ENCODE measurements around the gene KRTAP5-8. TPM values are rescaled to one million over a fixed set of nuclear protein-coding genes. Genes with fewer than 3 reads are reported as not detected.

The KRTAP5-8 gene
- total and polyA plus RNA-seq, 2 donors (not counting 3 experiments of a cell fraction or from before 2014, with no cell fraction given): 0.17 TPM; not detected in 1

- Histone ChIP-seq H3K4me3 (replicated peaks in 1 of 3; ENCODE audit: insufficient read depth in 1 of 3, low read depth in 1 of 3, low read length in 3 of 3) (no peak overlapping the region), H4K20me1 (replicated peaks; ENCODE audit: control insufficient read depth, extremely low read depth, insufficient read depth, low read length) (no peaks in the 10 kb centered on the region), H3K4me2 (ENCODE audit: insufficient read depth, low read length) (no peak overlapping the region), H3K27ac (ENCODE audit: insufficient read depth, low read depth, low read length) (no peak overlapping the region), H3K9ac (replicated peaks; ENCODE audit: extremely low read depth, insufficient read depth, low read length) (no peak overlapping the region), H3K27me3 (ENCODE audit: control insufficient read depth in 2 of 2, insufficient read depth in 2 of 2, low read length in 2 of 2) (peaks cover 0 to 5% of the 10 kb centered on the region in 2 experiments), H3K9me3 (replicated peaks; ENCODE audit: control insufficient read depth, insufficient read depth, low read length) (no peaks in the 10 kb centered on the region), H3K4me1 (ENCODE audit: control insufficient read depth, extremely low read depth, insufficient read depth, low read length) (no peaks in the 10 kb centered on the region), H3K36me3 (ENCODE audit: control insufficient read depth in 2 of 2, extremely low read depth in 1 of 2, insufficient read depth in 2 of 2, low read length in 2 of 2) (no peaks in the 10 kb centered on the region), H3K79me2 (ENCODE audit: control insufficient read depth, insufficient read depth, low read length) (no peaks in the 10 kb centered on the region), H2AFZ (ENCODE audit: low read depth, low read length) (no peak overlapping the region), H3K9me1 (replicated peaks; ENCODE audit: control insufficient read depth, extremely low read depth, insufficient read depth, low read length) (no peaks in the 10 kb centered on the region)
- POLR2A ChIA-PET: no interaction called here
- TF ChIP-seq MYC (IDR thresholded peaks at IDR 0.05; ENCODE audit: low read depth, low read length): no peak
- TF ChIP-seq, protein P1, sequence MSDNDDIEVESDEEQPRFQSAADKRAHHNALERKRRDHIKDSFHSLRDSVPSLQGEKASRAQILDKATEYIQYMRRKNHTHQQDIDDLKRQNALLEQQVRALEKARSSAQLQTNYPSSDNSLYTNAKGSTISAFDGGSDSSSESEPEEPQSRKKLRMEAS (IDR thresholded peaks at IDR 0.05; ENCODE audit: insufficient read depth, insufficient read length): no peak
- no peak for TF ChIP-seq POLR2AphosphoS5 (IDR thresholded peaks at IDR 0.05; ENCODE audit: insufficient read depth, low read depth, low read length)
- TF ChIP-seq JUN (IDR thresholded peaks at IDR 0.05; ENCODE audit: borderline replicate concordance, insufficient read depth, insufficient read length, low read depth): no peak
- TF ChIP-seq FOS (IDR thresholded peaks at IDR 0.05; ENCODE audit: borderline replicate concordance, insufficient read depth, low read length): no peak
- no TSS peak for BruUV-seq (replicated peaks)
- CTCF ChIA-PET: interaction anchor here (1.6 to 2.2 kb wide), 7 partner anchors 15 to 1099 kb away, joined by 7 to 35 read pairs (median 12); partner anchors contain the start of gene DHCR7
- dilution Hi-C loops (cut with MboI; ENCODE audit: extremely low pct_ligation_motif_present, low sequenced_read_pairs): no loop called here
- DNase-seq (ENCODE audit: low read depth, low spot score): no peak
- intact Hi-C loops (cut with micrococcal nuclease): loop anchor here (5.0 kb wide), 1 partner anchor 117 kb away; the partner anchor contains the start of gene DHCR7
- FAIRE-seq: no peak
Measured at GRCh38 chr11:71564430-71564829, 26.6 kb downstream of the KRTAP5-8 start.

GRCh38 chr11:71565263-71565662 lies 27.4 kb downstream of the KRTAP5-8 start, which contains the start of gene KRTAP5-10:
TSS of gene KRTAP5-10 (plus strand) at chr11:71565563. CDS start at chr11:71565588, 25 bp downstream.
- TF ChIP-seq EZH2 (IDR thresholded peaks at IDR 0.05; ENCODE audit: borderline replicate concordance, low read depth, low read length, severe bottlenecking) (no peak), POLR2AphosphoS5 (IDR thresholded peaks at IDR 0.05; ENCODE audit: insufficient read depth, low read depth, low read length) (no peak), MYC (IDR thresholded peaks at IDR 0.05; ENCODE audit: low read depth, low read length) (no peak), FOS (IDR thresholded peaks at IDR 0.05; ENCODE audit: borderline replicate concordance, insufficient read depth, low read length) (no peak), JUN (IDR thresholded peaks at IDR 0.05; ENCODE audit: borderline replicate concordance, insufficient read depth, insufficient read length, low read depth) (no peak), GATA2 (IDR thresholded peaks at IDR 0.05; ENCODE audit: insufficient read depth, insufficient read length, low read depth, low read length) (no peak), POLR2A (IDR thresholded peaks at IDR 0.05; ENCODE audit: low read depth, low read length) (no peak)
- TF ChIP-seq, protein P1 (IDR thresholded peaks at IDR 0.05; ENCODE audit: insufficient read depth, insufficient read length): no peak
- TF ChIP-seq, protein P2, sequence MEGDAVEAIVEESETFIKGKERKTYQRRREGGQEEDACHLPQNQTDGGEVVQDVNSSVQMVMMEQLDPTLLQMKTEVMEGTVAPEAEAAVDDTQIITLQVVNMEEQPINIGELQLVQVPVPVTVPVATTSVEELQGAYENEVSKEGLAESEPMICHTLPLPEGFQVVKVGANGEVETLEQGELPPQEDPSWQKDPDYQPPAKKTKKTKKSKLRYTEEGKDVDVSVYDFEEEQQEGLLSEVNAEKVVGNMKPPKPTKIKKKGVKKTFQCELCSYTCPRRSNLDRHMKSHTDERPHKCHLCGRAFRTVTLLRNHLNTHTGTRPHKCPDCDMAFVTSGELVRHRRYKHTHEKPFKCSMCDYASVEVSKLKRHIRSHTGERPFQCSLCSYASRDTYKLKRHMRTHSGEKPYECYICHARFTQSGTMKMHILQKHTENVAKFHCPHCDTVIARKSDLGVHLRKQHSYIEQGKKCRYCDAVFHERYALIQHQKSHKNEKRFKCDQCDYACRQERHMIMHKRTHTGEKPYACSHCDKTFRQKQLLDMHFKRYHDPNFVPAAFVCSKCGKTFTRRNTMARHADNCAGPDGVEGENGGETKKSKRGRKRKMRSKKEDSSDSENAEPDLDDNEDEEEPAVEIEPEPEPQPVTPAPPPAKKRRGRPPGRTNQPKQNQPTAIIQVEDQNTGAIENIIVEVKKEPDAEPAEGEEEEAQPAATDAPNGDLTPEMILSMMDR (IDR thresholded peaks at IDR 0.05; ENCODE audit: extremely low read depth in 1 of 2, insufficient read depth in 1 of 2, low read depth in 1 of 2, low read length in 2 of 2): no peak
- FAIRE-seq (no peak), DNase-seq (ENCODE audit: low read depth, low spot score) (no peak)
- Histone ChIP-seq H3K9ac (replicated peaks; ENCODE audit: extremely low read depth, insufficient read depth, low read length) (no peak within 1 kb of the TSS), H3K4me1 (ENCODE audit: control insufficient read depth, extremely low read depth, insufficient read depth, low read length) (no peaks in the 10 kb centered on the region), H2AFZ (ENCODE audit: low read depth, low read length) (no peak within 1 kb of the TSS), H4K20me1 (replicated peaks; ENCODE audit: control insufficient read depth, extremely low read depth, insufficient read depth, low read length) (no peaks in the 10 kb centered on the region), H3K27me3 (ENCODE audit: control insufficient read depth in 2 of 2, insufficient read depth in 2 of 2, low read length in 2 of 2) (peaks cover 0 to 5% of the 10 kb centered on the region in 2 experiments), H3K4me3 (replicated peaks in 1 of 3; ENCODE audit: insufficient read depth in 1 of 3, low read depth in 1 of 3, low read length in 3 of 3) (no peak within 1 kb of the TSS), H3K9me1 (replicated peaks; ENCODE audit: control insufficient read depth, extremely low read depth, insufficient read depth, low read length) (no peaks in the 10 kb centered on the region), H3K9me3 (replicated peaks; ENCODE audit: control insufficient read depth, insufficient read depth, low read length) (no peaks in the 10 kb centered on the region), H3K27ac (ENCODE audit: insufficient read depth, low read depth, low read length) (no peak within 1 kb of the TSS), H3K36me3 (ENCODE audit: control insufficient read depth in 2 of 2, extremely low read depth in 1 of 2, insufficient read depth in 2 of 2, low read length in 2 of 2) (no peaks in the 10 kb centered on the region), H3K79me2 (ENCODE audit: control insufficient read depth, insufficient read depth, low read length) (no peaks in the 10 kb centered on the region), H3K4me2 (ENCODE audit: insufficient read depth, low read length) (no peak within 1 kb of the TSS)
- intact Hi-C loops (cut with micrococcal nuclease): no loop called here
- POLR2A ChIA-PET: no interaction called here
- dilution Hi-C loops (cut with MboI; ENCODE audit: extremely low pct_ligation_motif_present, low sequenced_read_pairs): no loop called here
- no TSS peak for BruUV-seq (replicated peaks)
- CTCF ChIA-PET: interaction anchor here (1.2 to 2.3 kb wide), 2 partner anchors 9 to 15 kb away, joined by 3 to 7 read pairs; no protein-coding TSS in a partner anchor
